ENCODE data around the gene POMGNT1.

DNA sequence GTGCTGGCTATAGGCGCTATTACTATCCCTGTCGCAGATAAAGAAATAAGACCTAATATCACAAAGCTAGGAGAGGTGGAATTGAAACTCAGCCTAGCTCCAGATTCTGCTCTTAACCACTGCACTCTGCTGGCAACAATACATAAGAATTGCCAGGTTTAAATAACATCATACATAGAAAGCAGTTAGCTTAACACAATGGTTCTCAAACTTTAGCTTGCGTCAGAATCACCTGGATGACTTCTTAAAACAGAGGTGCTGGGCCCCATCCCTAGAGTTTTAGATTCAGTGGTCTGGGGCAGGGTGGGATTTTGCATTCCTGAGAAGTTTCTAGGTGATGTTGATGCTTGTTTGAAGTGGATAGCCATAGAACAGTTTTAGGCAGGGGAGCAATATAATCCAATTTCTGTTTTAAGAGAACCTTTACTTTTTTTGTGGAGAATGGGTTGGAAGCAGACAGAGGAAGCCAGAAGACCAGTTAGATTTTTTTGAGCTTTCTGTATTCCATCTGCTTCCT lies 1.1 kb upstream of the POMGNT1 start:
- no peak for TF ChIP-seq EP300 (IDR thresholded peaks at IDR 0.05)
- no peak for TF ChIP-seq KDM1A (IDR thresholded peaks at IDR 0.05; ENCODE audit: low read depth)
- TF ChIP-seq, protein P1, sequence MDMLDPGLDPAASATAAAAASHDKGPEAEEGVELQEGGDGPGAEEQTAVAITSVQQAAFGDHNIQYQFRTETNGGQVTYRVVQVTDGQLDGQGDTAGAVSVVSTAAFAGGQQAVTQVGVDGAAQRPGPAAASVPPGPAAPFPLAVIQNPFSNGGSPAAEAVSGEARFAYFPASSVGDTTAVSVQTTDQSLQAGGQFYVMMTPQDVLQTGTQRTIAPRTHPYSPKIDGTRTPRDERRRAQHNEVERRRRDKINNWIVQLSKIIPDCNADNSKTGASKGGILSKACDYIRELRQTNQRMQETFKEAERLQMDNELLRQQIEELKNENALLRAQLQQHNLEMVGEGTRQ (IDR thresholded peaks at IDR 0.05) = no peak
- TF ChIP-seq, protein P2, sequence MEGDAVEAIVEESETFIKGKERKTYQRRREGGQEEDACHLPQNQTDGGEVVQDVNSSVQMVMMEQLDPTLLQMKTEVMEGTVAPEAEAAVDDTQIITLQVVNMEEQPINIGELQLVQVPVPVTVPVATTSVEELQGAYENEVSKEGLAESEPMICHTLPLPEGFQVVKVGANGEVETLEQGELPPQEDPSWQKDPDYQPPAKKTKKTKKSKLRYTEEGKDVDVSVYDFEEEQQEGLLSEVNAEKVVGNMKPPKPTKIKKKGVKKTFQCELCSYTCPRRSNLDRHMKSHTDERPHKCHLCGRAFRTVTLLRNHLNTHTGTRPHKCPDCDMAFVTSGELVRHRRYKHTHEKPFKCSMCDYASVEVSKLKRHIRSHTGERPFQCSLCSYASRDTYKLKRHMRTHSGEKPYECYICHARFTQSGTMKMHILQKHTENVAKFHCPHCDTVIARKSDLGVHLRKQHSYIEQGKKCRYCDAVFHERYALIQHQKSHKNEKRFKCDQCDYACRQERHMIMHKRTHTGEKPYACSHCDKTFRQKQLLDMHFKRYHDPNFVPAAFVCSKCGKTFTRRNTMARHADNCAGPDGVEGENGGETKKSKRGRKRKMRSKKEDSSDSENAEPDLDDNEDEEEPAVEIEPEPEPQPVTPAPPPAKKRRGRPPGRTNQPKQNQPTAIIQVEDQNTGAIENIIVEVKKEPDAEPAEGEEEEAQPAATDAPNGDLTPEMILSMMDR (IDR thresholded peaks at IDR 0.05) = no peak
- TF ChIP-seq HDAC2 (IDR thresholded peaks at IDR 0.05) = no peak
- no peak for TF ChIP-seq JUNB (IDR thresholded peaks at IDR 0.05)
- TF ChIP-seq, protein P3, sequence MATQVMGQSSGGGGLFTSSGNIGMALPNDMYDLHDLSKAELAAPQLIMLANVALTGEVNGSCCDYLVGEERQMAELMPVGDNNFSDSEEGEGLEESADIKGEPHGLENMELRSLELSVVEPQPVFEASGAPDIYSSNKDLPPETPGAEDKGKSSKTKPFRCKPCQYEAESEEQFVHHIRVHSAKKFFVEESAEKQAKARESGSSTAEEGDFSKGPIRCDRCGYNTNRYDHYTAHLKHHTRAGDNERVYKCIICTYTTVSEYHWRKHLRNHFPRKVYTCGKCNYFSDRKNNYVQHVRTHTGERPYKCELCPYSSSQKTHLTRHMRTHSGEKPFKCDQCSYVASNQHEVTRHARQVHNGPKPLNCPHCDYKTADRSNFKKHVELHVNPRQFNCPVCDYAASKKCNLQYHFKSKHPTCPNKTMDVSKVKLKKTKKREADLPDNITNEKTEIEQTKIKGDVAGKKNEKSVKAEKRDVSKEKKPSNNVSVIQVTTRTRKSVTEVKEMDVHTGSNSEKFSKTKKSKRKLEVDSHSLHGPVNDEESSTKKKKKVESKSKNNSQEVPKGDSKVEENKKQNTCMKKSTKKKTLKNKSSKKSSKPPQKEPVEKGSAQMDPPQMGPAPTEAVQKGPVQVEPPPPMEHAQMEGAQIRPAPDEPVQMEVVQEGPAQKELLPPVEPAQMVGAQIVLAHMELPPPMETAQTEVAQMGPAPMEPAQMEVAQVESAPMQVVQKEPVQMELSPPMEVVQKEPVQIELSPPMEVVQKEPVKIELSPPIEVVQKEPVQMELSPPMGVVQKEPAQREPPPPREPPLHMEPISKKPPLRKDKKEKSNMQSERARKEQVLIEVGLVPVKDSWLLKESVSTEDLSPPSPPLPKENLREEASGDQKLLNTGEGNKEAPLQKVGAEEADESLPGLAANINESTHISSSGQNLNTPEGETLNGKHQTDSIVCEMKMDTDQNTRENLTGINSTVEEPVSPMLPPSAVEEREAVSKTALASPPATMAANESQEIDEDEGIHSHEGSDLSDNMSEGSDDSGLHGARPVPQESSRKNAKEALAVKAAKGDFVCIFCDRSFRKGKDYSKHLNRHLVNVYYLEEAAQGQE (IDR thresholded peaks at IDR 0.05) = no peak
- TF ChIP-seq POLR2A (IDR thresholded peaks at IDR 0.05; ENCODE audit: low read length) = no peak
- no peak for TF ChIP-seq MAFK (IDR thresholded peaks at IDR 0.05; ENCODE audit: partially characterized antibody)
- TF ChIP-seq, protein P4, sequence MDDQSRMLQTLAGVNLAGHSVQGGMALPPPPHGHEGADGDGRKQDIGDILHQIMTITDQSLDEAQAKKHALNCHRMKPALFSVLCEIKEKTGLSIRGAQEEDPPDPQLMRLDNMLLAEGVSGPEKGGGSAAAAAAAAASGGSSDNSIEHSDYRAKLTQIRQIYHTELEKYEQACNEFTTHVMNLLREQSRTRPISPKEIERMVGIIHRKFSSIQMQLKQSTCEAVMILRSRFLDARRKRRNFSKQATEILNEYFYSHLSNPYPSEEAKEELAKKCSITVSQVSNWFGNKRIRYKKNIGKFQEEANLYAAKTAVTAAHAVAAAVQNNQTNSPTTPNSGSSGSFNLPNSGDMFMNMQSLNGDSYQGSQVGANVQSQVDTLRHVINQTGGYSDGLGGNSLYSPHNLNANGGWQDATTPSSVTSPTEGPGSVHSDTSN (IDR thresholded peaks at IDR 0.05) = no peak
- TF ChIP-seq HMGXB4 (CRISPR knock-in tag; IDR thresholded peaks at IDR 0.05; ENCODE audit: borderline replicate concordance) = no peak
- TF ChIP-seq POLR2AphosphoS2 (conservative IDR thresholded peaks at IDR 0.05; ENCODE audit: low read length) = no peak
